ENCODE measurements around the gene TSHZ1. TPM values are rescaled to one million over a fixed set of nuclear protein-coding genes. Genes with fewer than 3 reads are reported as not detected.
"Not testable (repeated sequence)": the region's sequence is repeated elsewhere in the genome, so short reads cannot be mapped to it uniquely, and the experiment has no call there.

Gene TSHZ1
- total RNA-seq, 1 donor from 2014 or later, result 16.3 TPM

GRCh38 chr18:75179819-75180600, 30.6 kb upstream of the TSHZ1 start:
- H3K9me3 Mint-ChIP-seq (ENCODE audit: unreplicated experiment), result no peaks in the 10 kb centered on the region
- no peak overlapping the region for H3K27ac Mint-ChIP-seq (ENCODE audit: unreplicated experiment)
- no peak for TF ChIP-seq CTCF (IDR thresholded peaks at IDR 0.05; ENCODE audit: unreplicated experiment)
- no peak for DNase-seq (ENCODE audit: low spot score)
- peaks cover 1% of the 10 kb centered on the region for H3K27me3 Mint-ChIP-seq (ENCODE audit: unreplicated experiment)
- no peaks in the 10 kb centered on the region for H3K36me3 Mint-ChIP-seq (ENCODE audit: low read depth, unreplicated experiment)
- H3K4me1 Mint-ChIP-seq (ENCODE audit: unreplicated experiment), result peaks cover 3% of the 10 kb centered on the region
- H3K4me3 Mint-ChIP-seq (ENCODE audit: unreplicated experiment), result no peak overlapping the region

- peaks cover 4% of the 10 kb centered on the region for H3K27me3 Mint-ChIP-seq (ENCODE audit: unreplicated experiment)
- H3K4me3 Mint-ChIP-seq (ENCODE audit: unreplicated experiment), result no peak overlapping the region
- H3K27ac Mint-ChIP-seq (ENCODE audit: unreplicated experiment), result no peak overlapping the region
- TF ChIP-seq CTCF (IDR thresholded peaks at IDR 0.05; ENCODE audit: unreplicated experiment), result no peak
- DNase-seq (ENCODE audit: low spot score), result no peak
- H3K4me1 Mint-ChIP-seq (ENCODE audit: unreplicated experiment), result peaks cover 13% of the 10 kb centered on the region
- H3K9me3 Mint-ChIP-seq (ENCODE audit: unreplicated experiment), result no peaks in the 10 kb centered on the region
- peaks cover 9% of the 10 kb centered on the region for H3K36me3 Mint-ChIP-seq (ENCODE audit: low read depth, unreplicated experiment)
These were observed 27.1 kb upstream of the TSHZ1 start for GRCh38 chr18:75183524-75183923.

- DNase-seq (ENCODE audit: low spot score), result no peak
- H3K36me3 Mint-ChIP-seq (ENCODE audit: low read depth, unreplicated experiment), result peaks cover 9% of the 10 kb centered on the region
- H3K4me3 Mint-ChIP-seq (ENCODE audit: unreplicated experiment), result no peak overlapping the region
- H3K27me3 Mint-ChIP-seq (ENCODE audit: unreplicated experiment), result peaks cover 2% of the 10 kb centered on the region
- H3K27ac Mint-ChIP-seq (ENCODE audit: unreplicated experiment), result no peak overlapping the region
- TF ChIP-seq CTCF (IDR thresholded peaks at IDR 0.05; ENCODE audit: unreplicated experiment), result no peak
- H3K4me1 Mint-ChIP-seq (ENCODE audit: unreplicated experiment), result peaks cover 13% of the 10 kb centered on the region
- H3K9me3 Mint-ChIP-seq (ENCODE audit: unreplicated experiment), result no peaks in the 10 kb centered on the region
These were observed 26.6 kb upstream of the TSHZ1 start for GRCh38 chr18:75183973-75184493.

GRCh38 chr18:75185460-75185859, 25.1 kb upstream of the TSHZ1 start:
- H3K27me3 Mint-ChIP-seq (ENCODE audit: unreplicated experiment), result peaks cover 3% of the 10 kb centered on the region
- H3K4me3 Mint-ChIP-seq (ENCODE audit: unreplicated experiment), result no peak overlapping the region
- DNase-seq (ENCODE audit: low spot score), result no peak
- no peak for TF ChIP-seq CTCF (IDR thresholded peaks at IDR 0.05; ENCODE audit: unreplicated experiment)
- H3K9me3 Mint-ChIP-seq (ENCODE audit: unreplicated experiment), result no peaks in the 10 kb centered on the region
- peaks cover 9% of the 10 kb centered on the region for H3K36me3 Mint-ChIP-seq (ENCODE audit: low read depth, unreplicated experiment)
- no peak overlapping the region for H3K27ac Mint-ChIP-seq (ENCODE audit: unreplicated experiment)
- H3K4me1 Mint-ChIP-seq (ENCODE audit: unreplicated experiment), result peaks cover 13% of the 10 kb centered on the region

GRCh38 chr18:75187702-75188101, 22.9 kb upstream of the TSHZ1 start:
- H3K27me3 Mint-ChIP-seq (ENCODE audit: unreplicated experiment); H3K9me3 Mint-ChIP-seq (ENCODE audit: unreplicated experiment); H3K36me3 Mint-ChIP-seq (ENCODE audit: low read depth, unreplicated experiment); H3K4me3 Mint-ChIP-seq (ENCODE audit: unreplicated experiment); H3K27ac Mint-ChIP-seq (ENCODE audit: unreplicated experiment); DNase-seq (ENCODE audit: low spot score): not testable (repeated sequence)
- peaks cover 13% of the 10 kb centered on the region for H3K4me1 Mint-ChIP-seq (ENCODE audit: unreplicated experiment)
